GM23338 (cell line): Measurements from ENCODE around the gene SYT12.

ENCODE experiments used
- CTCF ChIP-seq, 2 experiments: fragments of 200-600 bp in 1 of 2; sonication (generic) in 1 of 2; conservative IDR thresholded peaks; 2 replicates each; pipeline versions ENCODE4 v1.5.1 to v1.6.1; 2016 to 2017; ENCODE audit warnings: antibody characterized with exemption in 2 of 2, low read depth in 2 of 2, mild to moderate bottlenecking in 2 of 2, moderate library complexity in 1 of 2
- POLR2AphosphoS5 ChIP-seq: IDR thresholded peaks from 2 replicates; pipeline ENCODE4 v1.6.1; 2016; ENCODE audit warnings: antibody characterized with exemption, low read depth
- REST ChIP-seq: IDR thresholded peaks from one replicate; pipeline ENCODE4 v1.6.1; 2018; ENCODE audit warnings: antibody characterized with exemption; ENCODE audit not compliant: unreplicated experiment

GRCh38 chr11:66999555-66999954 lies 23.4 kb upstream of the SYT12 start:
- TF ChIP-seq CTCF (conservative IDR thresholded peaks at IDR 0.05; ENCODE audit: low read depth in 2 of 2) (no peak), REST (no peak), POLR2AphosphoS5 (no peak)
